ENCODE results near the gene C5.
A peak's percentile ranks its signal among the peaks of the same experiment; 100 is the strongest.

- TF ChIP-seq, protein P1, sequence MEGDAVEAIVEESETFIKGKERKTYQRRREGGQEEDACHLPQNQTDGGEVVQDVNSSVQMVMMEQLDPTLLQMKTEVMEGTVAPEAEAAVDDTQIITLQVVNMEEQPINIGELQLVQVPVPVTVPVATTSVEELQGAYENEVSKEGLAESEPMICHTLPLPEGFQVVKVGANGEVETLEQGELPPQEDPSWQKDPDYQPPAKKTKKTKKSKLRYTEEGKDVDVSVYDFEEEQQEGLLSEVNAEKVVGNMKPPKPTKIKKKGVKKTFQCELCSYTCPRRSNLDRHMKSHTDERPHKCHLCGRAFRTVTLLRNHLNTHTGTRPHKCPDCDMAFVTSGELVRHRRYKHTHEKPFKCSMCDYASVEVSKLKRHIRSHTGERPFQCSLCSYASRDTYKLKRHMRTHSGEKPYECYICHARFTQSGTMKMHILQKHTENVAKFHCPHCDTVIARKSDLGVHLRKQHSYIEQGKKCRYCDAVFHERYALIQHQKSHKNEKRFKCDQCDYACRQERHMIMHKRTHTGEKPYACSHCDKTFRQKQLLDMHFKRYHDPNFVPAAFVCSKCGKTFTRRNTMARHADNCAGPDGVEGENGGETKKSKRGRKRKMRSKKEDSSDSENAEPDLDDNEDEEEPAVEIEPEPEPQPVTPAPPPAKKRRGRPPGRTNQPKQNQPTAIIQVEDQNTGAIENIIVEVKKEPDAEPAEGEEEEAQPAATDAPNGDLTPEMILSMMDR (IDR thresholded peaks at IDR 0.05; ENCODE audit: low read length), result peak; percentile 55; the same call in 1 of the 2 replicates
- TF ChIP-seq EZH2 (IDR thresholded peaks at IDR 0.05; ENCODE audit: borderline replicate concordance, low read length), result no peak
Measured at GRCh38 chr9:121055642-121056143, 5.6 kb upstream of the C5 start.

Measured in OCI-LY1 (cell line).